GM18505 (cell line): ENCODE data around the gene IRF2BPL.
A peak's percentile ranks its signal among the peaks of the same experiment; 100 is the strongest.

Experiments used
- ATAC-seq: cut with Tn5 transposase; IDR thresholded peaks from one replicate; pipeline ENCODE4 v1.9.1; 2021; ENCODE audit not compliant: unreplicated experiment
- POLR2A ChIP-seq: IDR thresholded peaks from 4 replicates; pipeline ENCODE4 v1.6.1; 2011; ENCODE audit warnings: borderline replicate concordance; ENCODE audit not compliant: insufficient read depth, insufficient read length; ENCODE audit errors: extremely low read depth

IRF2BPL gene

DNA sequence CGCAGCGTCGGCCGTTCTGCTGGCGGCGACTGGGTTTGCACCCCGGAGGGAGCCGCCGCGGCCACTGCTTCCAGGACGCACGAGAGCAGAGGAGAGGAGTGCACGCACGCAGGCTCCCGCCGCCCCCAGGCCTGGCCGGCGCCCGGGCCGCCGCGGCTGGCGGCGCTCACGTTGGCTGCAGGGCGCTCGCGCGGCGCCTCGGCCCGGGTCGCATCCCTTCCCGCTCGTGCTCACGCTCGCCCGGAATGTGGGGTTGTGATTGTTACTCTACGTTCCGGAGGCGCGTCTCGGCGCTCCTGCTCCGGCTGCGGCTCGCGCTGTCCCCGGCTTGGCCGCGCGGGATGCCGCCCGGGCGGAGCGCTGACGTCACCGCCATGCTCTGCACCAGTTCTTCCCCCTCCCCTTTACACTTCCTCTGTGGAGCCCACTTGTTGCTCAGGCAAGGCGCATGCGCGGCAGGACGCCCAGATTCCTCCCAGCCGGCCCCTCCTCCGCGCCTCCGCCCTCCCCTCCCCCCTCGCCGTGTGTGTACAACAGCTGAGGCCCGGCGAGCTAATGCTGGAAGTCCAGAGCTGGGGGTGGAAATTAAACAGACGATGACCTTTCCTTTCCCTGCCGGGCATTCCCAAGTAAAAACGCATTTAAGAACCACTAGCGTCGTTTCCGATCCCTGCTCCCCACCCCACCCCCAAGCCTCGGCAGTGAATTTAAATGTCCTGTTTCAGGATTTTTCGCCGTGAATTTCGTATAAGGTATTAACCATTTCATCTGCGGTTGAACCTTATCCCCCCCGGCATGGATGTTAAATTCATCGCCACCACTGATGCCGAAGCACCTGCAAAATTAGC is at the start of gene IRF2BPL:
Gene IRF2BPL, minus strand, starts transcription at position 325 of the 848 bp plus-strand sequence. CDS start 916 bp downstream, outside the sequence.
- peak; percentile 95 for TF ChIP-seq POLR2A
- ATAC-seq: peak; percentile 64

DNA sequence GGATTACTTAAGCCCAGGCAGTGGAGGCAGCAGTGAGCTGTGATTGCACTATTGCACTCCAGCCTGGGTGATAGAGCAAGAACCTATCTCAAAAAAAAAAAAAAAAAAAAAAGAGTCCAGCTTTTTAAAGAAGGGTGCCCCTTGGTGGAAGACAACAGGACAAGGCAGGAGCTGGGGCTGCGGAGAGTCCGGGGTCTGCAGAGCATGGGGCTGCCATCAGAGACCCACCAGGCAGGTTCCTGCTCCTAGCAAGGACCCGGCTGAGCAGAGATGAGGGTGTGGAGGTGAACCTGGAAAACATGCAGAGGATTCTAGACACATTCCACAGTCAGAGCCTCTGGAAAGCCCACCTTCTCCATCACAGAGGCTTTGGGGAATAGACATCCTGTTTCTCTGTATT is 48.5 kb upstream of the IRF2BPL start:
- ATAC-seq: no peak
- no peak for TF ChIP-seq POLR2A

DNA sequence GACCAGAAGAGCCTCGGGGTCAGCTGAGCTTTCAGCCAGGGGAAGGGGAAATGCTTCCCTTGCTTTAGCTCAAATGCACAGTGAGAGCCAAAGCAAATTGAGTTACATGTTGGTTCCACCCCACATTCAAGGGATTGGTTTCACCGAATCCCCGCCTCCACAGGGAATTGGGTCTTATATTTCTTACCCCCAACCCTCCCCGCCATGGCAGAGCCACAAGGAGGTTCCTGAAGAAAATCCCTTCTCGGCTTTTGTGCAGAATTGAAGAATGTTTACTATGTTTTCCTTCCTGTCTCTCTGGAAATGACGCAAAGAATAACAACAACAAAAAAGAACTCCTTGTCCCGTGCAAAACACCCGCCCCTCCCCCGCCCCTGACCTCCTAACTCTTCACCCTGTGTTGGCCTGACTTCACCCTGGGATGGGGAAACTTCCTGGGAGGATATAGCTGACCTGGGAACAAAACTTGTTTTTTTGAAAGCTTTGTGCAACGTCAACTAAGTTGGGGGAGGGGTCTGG is 47.7 kb upstream of the IRF2BPL start:
- no peak for TF ChIP-seq POLR2A
- ATAC-seq: no peak

DNA sequence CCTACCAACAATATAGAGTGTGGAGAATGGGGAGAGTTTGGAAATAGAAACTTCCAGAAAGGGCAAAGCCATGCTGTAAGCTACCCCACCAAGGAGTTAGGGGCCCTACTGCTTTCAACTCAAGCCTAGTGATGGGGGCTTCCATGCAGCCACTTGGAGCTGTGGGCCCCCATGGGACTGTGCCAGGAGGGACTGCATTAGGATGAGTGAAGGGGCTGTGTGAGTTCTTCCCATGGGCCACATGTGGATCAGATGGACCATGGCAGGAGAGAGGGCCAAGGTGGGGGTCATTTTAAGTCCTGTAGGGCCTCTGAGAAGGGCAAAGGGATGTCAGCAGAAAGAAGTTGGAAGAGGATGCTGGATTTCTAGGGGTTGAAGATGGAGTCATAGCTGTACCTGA is 46.5 kb upstream of the IRF2BPL start:
- no peak for ATAC-seq
- no peak for TF ChIP-seq POLR2A

DNA sequence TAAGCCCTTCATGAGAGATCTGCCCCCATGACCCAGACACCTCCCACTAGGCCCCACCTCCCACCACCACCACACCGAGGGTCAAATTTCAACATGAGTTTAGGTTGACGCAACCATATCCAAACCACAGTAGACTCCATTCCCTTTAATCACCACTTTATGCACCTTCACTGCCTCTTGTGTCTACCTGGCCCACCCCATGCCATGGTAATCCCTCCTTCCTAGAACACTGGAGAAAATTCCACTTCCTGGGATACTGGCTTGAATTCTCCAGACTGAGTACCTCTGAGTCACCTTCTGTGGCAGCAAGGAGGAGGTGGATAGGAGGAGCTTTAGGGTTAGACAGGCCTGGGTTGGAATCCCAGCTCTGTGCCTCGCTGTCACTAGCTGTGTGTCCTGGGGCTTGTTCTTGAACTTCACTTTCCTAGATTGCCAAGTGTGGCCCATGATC is 43.5 kb upstream of the IRF2BPL start:
- no peak for ATAC-seq
- no peak for TF ChIP-seq POLR2A

DNA sequence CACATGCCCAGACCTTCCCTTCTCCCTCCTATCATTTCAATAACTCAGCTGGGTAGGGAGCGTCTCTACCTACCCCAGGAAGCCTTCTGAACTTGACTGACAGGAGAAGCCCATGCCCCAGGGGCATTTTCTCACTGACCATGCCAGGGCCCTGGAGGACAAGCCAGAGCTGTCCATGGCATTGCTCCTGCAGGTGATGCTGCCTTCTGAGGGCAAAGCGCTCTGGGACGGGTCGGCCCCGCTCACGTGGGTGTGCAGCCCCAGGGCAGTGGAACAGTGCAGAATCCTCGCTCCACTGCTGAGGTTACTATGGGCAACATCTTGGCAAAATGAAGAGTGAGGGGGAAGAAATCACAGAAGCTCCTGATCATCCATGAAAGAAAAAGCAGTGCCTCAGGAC is 41.0 kb upstream of the IRF2BPL start:
- no peak for TF ChIP-seq POLR2A
- ATAC-seq: no peak

DNA sequence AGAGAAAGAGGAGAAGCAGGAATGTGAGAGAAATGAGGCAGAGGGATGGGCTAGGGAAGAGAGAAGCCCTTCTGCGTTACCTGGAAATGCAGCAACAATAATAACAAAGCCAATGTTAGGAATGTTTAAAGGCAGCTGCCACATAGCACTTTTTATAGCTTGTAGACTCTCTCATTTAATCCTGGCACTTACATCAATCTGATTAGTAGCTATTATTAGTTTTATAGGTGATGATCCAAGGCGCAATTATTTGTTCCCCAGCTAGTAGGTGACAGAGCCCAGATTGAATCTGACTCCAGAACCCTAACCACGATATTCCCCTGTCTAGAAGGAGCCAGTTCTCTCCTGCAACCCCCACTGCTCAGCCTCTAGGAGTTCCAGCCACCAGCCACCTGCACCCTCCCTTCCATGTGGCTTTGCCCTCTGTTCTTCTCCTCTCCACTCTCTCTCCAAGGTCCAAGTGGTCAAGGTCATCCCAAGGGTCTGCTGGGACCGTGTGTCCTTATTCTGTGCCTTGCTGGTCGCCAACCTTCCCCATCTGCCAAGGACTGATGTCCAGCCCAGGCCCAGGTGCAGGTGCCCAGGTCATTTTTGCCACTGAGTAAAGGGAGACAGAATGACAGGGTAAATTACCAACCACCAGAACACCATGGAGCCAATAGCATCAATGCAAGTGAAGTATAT is 40.2 kb upstream of the IRF2BPL start:
- no peak for TF ChIP-seq POLR2A
- no peak for ATAC-seq

DNA sequence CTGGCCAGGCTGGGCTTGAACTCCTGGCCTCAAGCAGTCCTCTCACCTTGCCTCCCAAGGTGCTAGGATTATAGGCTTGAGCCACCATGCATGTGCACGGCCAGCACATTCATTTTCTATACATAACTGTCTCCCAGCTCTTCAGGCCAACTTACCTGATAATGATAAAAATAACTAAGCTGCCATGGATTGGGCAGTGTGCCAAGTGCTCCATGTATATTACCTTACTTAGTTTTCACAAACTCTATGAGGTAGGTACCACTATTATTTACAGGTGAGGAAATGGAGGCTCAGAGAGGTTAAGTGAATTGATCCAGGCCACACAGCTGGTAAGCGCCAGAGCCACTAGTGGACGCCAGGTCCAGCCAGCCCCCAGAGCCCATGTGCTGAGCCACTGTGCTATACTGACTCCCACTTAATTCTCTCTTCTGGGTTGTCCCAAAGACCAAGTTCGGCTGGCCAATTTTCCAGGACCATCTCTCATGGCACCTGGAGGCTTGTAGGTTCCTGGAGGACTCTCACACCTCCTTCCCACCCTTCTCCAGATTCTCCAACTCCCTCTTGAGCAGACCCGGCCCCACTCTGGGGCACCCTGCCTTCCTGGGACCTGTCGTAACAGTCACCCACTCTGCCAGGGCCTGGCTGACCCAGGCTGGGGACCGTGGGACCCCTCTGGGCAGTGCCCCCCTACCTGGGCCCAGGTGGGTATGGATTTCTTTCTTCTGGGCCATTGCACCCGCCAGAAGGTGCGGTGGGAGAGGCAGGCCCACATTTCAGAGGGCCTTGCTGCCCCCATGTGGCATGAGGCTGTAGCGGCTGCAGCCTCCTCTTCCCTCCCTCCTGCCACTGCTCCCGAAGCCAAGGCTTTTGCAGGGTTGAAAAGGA is 39.4 kb upstream of the IRF2BPL start:
- ATAC-seq: peak; percentile 46
- no peak for TF ChIP-seq POLR2A

DNA sequence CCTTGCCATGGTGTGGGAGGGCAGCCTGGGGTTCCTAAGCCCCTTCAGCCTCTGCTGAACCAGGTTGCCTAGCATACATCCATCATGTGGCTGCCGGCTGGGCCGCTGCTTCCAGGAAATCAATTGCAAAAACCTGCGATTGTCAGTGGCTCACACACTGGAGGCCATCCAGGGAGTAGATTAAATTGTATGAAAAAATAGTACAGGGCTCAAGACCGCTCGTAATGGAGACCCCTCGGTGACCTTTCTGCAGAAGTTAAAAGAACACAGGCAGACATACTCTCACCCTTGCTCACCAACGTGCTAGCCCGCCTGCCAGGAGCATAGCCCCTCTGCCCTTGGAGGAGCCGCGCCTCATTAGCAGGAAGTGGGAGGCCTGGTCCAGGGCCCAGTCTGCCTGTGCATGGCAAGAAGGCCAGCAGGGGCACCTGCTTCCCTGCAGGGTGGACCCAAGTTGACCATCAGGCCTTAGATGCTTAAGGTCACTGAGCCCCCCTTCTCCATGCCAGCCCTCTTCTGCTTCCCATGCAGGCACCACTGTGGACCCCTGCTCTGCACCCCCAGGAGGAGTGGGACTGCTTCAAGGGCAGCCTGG is 38.2 kb upstream of the IRF2BPL start:
- TF ChIP-seq POLR2A: no peak
- no peak for ATAC-seq

DNA sequence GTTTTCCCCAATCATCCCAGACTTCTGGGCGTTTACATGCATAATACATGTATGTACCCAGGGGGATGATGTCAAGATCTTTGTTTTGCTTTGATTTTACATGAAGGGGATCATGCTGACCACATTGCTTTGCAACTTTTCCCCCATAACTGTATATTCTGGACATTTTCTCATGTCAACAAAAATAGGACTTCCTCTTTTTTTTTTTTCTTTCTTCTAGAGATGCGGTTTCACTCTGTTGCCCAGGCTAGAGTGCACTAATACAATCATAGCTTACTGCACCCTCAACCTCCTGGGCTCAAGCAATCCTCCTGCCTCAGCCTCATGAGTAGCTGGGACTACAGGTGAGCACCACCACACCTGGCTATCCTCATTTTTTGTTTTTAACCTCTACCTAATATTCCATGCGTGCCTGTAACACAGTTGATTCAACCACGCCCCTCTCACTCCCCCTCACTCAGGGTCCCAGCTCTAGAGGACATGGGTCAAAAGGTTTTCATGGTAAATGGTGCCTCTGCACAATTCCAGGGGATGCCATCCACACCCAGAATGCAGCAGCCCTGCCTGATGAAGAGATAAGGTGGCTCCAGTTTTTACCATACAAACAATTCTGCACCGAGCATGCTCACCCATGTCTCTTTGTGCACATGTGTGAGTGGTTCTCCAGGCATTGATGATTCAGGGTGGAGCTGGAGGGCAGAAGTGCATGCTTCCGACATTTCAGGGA is 37.5 kb upstream of the IRF2BPL start:
- ATAC-seq: no peak
- TF ChIP-seq POLR2A: no peak

DNA sequence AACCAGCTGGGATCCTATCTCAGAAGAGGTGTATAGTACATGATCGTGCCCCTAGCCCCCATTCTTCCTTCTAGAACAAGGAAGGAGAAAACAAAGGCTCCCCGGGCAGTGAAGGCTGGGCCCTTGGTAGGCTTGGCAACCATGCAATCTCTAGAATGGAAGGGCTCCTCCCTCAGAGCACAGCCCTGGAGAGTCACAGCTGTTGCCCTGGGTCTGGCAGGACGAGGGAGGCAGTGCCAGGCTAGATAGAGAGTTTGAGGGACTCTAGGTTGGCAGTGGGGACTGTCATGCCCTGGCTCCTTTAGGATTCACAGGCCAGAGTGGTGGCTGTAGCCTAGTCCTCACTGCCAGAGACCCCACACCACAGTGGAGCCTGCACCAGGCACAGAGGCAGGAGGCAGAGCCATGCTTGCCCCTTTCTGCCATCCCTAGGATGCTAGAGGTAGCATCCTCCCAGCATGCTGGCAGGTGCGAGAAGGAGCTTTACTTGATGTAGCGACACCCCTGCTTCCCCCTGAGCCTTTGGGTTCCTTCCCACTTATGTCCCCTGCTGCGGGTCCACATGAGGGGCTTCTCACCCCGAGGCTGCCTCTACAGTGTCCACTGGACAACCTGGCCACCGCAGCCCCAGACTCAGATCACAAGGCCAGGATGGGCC is 36.1 kb upstream of the IRF2BPL start:
- no peak for ATAC-seq
- TF ChIP-seq POLR2A: no peak
